ENCODE results near the gene DYNAP.

DNA sequence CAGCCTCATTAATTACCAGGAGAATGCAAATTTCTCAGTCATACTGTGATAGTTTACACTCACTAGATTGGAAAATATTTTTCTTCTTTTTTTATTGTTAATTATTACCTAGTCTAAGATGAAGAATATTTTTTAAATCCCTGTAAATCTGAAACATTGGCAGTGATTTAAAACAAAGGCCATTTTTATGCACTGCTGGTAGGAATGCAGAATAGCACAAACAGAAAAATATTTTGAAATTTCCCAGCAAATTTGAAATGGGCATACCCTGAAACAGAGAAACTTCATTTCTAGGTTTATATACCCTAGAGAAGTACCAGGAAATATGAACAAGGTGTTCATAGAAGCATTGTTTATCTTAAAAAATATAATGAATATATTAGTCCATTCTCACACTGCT is 31.0 kb downstream of the DYNAP start:
- TF ChIP-seq EZH2 (optimal IDR thresholded peaks at IDR 0.05; ENCODE audit: low read depth, low read length) = no peak
- TF ChIP-seq CTCF (IDR thresholded peaks at IDR 0.05; ENCODE audit: low read length) = no peak
- TF ChIP-seq EZH2phosphoT487 (IDR thresholded peaks at IDR 0.05; ENCODE audit: low read length) = no peak
